ENCODE measurements around the gene AQP9. TPM values are rescaled to one million over a fixed set of nuclear protein-coding genes. Genes with fewer than 3 reads are reported as not detected.

Gene AQP9
- total RNA-seq, 1 donor from 2014 or later = not detected

GRCh38 chr15:58224068-58224467, 85.9 kb downstream of the AQP9 start:
- peaks cover 12% of the 10 kb centered on the region for H3K9me3 Mint-ChIP-seq (ENCODE audit: low read depth)
- no peak overlapping the region for H3K4me3 Mint-ChIP-seq (ENCODE audit: low read depth)
- no peak for TF ChIP-seq CTCF (IDR thresholded peaks at IDR 0.05; ENCODE audit: unreplicated experiment)
- no peak overlapping the region for H3K27ac Mint-ChIP-seq
- peaks cover 11% of the 10 kb centered on the region for H3K4me1 Mint-ChIP-seq (ENCODE audit: low read depth)
- no peaks in the 10 kb centered on the region for H3K27me3 Mint-ChIP-seq
- peaks cover 1% of the 10 kb centered on the region for H3K36me3 Mint-ChIP-seq (ENCODE audit: insufficient read depth)
- no peak for DNase-seq (ENCODE audit: low spot score, unreplicated experiment)

GRCh38 chr15:58227706-58228543, 89.7 kb downstream of the AQP9 start:
- Mint-ChIP-seq H3K9me3 (ENCODE audit: low read depth) (no peaks in the 10 kb centered on the region), H3K27ac (no peak overlapping the region), H3K36me3 (ENCODE audit: insufficient read depth) (no peaks in the 10 kb centered on the region), H3K4me1 (ENCODE audit: low read depth) (peaks cover 27% of the 10 kb centered on the region), H3K4me3 (ENCODE audit: low read depth) (no peak overlapping the region), H3K27me3 (peaks cover 3% of the 10 kb centered on the region)
- peak; percentile 88 for TF ChIP-seq CTCF (IDR thresholded peaks at IDR 0.05; ENCODE audit: unreplicated experiment)
- peak; percentile 38 for DNase-seq (ENCODE audit: low spot score, unreplicated experiment)

- H3K27ac Mint-ChIP-seq = no peak overlapping the region
- H3K4me1 Mint-ChIP-seq (ENCODE audit: low read depth) = peaks cover 27% of the 10 kb centered on the region
- DNase-seq (ENCODE audit: low spot score, unreplicated experiment) = no peak
- H3K4me3 Mint-ChIP-seq (ENCODE audit: low read depth) = peak overlapping the region; percentile 2
- peaks cover 6% of the 10 kb centered on the region for H3K27me3 Mint-ChIP-seq
- H3K9me3 Mint-ChIP-seq (ENCODE audit: low read depth) = no peaks in the 10 kb centered on the region
- H3K36me3 Mint-ChIP-seq (ENCODE audit: insufficient read depth) = no peaks in the 10 kb centered on the region
- no peak for TF ChIP-seq CTCF (IDR thresholded peaks at IDR 0.05; ENCODE audit: unreplicated experiment)
Measured at GRCh38 chr15:58228718-58229117, 90.5 kb downstream of the AQP9 start.

DNA sequence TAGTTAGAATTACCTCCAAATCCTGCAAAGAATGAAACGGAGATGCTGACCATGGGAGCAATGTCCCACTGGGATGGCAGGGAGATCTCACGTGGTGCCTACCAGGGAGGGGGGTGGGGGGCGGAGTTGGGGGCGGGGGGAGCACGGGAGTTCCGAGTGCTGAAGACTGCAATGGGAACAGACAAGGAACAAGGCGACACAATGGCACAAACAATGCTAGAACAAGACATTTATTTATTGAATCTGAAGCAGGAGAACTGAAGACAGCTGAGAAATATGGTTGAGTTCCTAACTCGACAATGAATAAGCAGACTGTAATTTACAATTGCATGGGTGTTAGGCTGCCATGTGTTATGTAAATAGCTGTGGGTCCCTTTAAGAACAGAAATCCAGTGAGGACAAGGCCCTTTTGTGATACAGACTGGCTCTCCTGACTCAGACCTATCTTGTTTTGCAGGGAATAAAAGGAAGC, 91.2 kb downstream of the AQP9 start:
- Mint-ChIP-seq H3K27me3 (peaks cover 8% of the 10 kb centered on the region), H3K36me3 (ENCODE audit: insufficient read depth) (no peaks in the 10 kb centered on the region), H3K9me3 (ENCODE audit: low read depth) (no peaks in the 10 kb centered on the region), H3K4me3 (ENCODE audit: low read depth) (peak overlapping the region; percentile 2), H3K4me1 (ENCODE audit: low read depth) (peaks cover 27% of the 10 kb centered on the region), H3K27ac (peak overlapping the region; percentile 31)
- no peak for TF ChIP-seq CTCF (IDR thresholded peaks at IDR 0.05; ENCODE audit: unreplicated experiment)
- no peak for DNase-seq (ENCODE audit: low spot score, unreplicated experiment)

- peaks cover 27% of the 10 kb centered on the region for H3K4me1 Mint-ChIP-seq (ENCODE audit: low read depth)
- no peak for DNase-seq (ENCODE audit: low spot score, unreplicated experiment)
- H3K27ac Mint-ChIP-seq = no peak overlapping the region
- TF ChIP-seq CTCF (IDR thresholded peaks at IDR 0.05; ENCODE audit: unreplicated experiment) = no peak
- no peak overlapping the region for H3K4me3 Mint-ChIP-seq (ENCODE audit: low read depth)
- peaks cover 3% of the 10 kb centered on the region for H3K9me3 Mint-ChIP-seq (ENCODE audit: low read depth)
- peaks cover 8% of the 10 kb centered on the region for H3K27me3 Mint-ChIP-seq
- no peaks in the 10 kb centered on the region for H3K36me3 Mint-ChIP-seq (ENCODE audit: insufficient read depth)
Measured at GRCh38 chr15:58232281-58233065, 94.3 kb downstream of the AQP9 start.
